Fibroblast of villous mesenchyme (primary cell): ENCODE measurements around the gene DUSP15. TPM values are rescaled to one million over a fixed set of nuclear protein-coding genes. Genes with fewer than 3 reads are reported as not detected.

ENCODE experiments used
- DNase-seq: peaks from one replicate; pipeline ENCODE4 v3.0.0-alpha.2; 2010; ENCODE audit warnings: low read depth
- H3K4me3 ChIP-seq: 2 replicates; pipeline ENCODE4 v1.5.1; 2011; ENCODE audit warnings: low read depth, mild to moderate bottlenecking, low read length
- total RNA-seq: library from RNA; depleted of rRNA; stranded (reverse); fragments of >200 nt; gene quantifications from 2 replicates; pipeline ENCODE4 v1.2.3, GENCODE V29; 2012
- TF ChIP-seq, protein P1 (sequence below): IDR thresholded peaks from 2 replicates; pipeline ENCODE4 v1.5.1; 2012; ENCODE audit warnings: low read depth, mild to moderate bottlenecking, low read length; ENCODE audit not compliant: insufficient read depth

Gene DUSP15
- total RNA-seq, 1 donor = not detected

DNA sequence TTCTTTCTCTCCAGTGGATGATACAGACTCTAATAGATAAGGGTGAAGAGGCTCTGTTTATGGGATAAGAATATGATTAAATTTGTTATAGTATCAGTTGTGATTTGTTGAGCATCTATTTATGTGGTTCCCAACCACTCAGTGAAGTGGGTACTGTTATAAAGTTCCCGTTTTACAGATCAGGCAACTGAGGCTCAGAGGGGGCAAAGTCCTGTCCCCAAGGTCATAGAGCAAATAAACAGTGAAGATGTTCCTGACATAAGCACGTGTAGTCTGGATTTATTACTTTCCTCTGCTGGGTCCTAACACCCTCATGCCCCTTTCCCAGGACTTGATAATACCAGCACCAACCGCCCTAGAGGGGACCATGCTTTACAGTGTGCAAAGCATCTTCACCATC lies 4.1 kb downstream of the DUSP15 start:
- no peak overlapping the region for H3K4me3 ChIP-seq
- TF ChIP-seq, protein P1, sequence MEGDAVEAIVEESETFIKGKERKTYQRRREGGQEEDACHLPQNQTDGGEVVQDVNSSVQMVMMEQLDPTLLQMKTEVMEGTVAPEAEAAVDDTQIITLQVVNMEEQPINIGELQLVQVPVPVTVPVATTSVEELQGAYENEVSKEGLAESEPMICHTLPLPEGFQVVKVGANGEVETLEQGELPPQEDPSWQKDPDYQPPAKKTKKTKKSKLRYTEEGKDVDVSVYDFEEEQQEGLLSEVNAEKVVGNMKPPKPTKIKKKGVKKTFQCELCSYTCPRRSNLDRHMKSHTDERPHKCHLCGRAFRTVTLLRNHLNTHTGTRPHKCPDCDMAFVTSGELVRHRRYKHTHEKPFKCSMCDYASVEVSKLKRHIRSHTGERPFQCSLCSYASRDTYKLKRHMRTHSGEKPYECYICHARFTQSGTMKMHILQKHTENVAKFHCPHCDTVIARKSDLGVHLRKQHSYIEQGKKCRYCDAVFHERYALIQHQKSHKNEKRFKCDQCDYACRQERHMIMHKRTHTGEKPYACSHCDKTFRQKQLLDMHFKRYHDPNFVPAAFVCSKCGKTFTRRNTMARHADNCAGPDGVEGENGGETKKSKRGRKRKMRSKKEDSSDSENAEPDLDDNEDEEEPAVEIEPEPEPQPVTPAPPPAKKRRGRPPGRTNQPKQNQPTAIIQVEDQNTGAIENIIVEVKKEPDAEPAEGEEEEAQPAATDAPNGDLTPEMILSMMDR = no peak
- no peak for DNase-seq

DNA sequence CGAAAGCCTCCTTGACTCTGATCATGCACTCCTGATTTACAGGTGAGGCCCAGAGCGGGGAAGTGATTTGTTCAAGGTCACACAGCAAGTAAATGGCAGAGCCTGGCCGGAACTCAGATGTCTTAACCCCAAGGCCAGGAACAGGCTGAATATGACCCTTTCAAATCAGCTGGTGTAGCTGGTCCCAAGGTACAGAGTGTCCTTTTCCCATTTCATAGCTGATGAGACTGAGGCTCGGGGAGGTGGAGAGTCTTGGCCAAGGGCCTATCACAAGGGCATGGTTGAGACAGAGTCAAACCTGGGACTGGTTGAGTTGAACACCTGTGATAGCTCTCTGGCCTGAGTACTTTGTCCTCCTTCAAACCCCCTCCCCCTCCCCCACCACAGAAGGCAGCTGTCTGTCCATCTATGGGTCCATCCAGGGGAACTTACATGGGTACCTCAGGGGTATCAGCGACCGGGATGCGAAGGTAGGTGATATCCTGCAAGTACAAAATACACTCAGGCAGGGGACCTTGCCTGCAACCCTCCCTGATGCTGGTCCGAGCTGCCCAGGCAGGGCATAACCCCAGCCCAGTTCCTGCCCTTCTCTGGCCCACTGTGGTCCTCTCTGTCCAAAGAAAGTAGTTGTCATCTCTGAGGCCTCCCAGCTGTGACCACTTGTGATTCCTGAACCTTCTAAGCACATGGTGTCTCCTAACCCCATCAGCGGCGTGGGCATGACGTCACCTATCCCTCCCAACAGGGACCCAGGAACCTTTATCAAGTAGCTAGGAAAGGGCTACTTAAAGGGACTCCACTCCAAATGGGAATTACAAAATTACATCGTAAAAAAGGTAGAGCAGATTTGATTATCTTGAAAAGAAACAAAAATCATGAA lies 5.6 kb downstream of the DUSP15 start:
- TF ChIP-seq, protein P1 = no peak
- H3K4me3 ChIP-seq = no peak overlapping the region
- DNase-seq = no peak

DNA sequence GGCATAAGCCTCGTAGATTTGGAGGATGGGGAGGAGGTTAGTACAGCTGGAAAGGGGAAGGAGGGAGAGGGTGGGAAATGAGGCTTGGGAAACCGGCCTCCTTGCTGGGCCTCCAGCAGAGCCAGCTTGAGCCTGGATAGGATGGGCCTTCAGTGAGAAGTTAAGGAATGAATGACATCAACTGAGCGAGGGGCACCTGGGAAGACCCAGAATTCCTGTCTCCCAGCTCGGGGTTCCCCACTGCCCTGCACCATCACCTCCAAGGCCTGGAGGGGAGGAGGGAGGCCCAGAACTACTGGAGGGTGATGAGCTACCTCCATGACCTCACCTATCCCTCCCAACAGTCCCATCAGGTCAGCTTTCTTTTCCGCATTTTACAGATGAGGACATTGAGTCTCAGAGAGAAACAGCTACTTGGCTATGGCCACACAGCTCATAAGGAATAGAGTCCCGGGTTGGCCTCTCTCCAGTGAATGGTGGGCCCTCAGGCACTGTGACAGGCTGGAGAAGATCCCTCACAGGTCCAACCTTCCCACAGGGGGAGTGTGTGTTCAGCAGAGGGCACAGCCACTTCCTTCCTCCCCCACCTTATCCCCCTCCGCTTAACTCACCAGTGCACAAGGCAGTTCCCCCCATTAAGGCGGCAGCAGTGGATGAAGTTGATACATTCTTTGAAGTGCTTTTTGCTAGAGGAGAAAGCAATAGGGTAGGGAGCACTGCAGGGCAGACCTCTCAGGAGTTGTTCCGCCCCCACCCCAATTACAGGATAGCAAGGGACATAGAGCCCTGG lies 6.8 kb downstream of the DUSP15 start:
- no peak for DNase-seq
- H3K4me3 ChIP-seq = no peak overlapping the region
- TF ChIP-seq, protein P1 = no peak

DNA sequence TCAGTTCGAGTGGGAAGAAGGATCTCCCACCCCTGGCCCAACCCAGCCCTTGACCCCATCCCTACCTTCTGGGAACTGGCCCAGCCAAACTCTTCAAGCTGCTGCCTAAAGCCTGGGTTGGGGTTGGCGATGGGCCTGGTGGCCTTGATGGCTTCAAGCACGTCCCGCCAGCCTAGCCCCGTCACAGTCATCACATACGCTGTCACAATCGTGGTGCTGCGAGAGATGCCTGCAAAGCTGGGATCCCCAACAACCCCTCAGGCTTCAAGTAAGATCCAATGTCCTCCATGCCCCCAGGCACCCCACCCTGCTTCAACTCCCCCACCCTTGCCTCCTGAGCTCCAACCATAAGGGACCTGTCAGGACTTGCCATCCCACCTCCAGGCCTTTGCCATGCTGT lies 7.8 kb downstream of the DUSP15 start:
- TF ChIP-seq, protein P1 = no peak
- DNase-seq = no peak
- H3K4me3 ChIP-seq = no peak overlapping the region

DNA sequence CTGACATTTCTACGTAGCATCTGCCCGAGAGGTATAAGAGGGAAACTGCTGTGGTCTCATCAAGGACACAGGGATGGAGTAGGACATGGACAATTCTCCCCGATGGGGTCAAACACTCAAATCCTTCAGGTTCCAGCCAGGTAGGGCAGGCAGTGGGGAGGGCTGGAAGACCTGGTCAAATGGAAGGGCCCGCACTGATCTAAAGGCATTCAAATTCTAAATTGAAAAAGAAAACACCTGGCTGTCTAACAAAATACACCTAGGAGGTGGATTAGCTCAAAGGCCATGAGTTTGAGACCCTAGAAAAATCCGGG lies 8.2 kb downstream of the DUSP15 start:
- DNase-seq = no peak
- TF ChIP-seq, protein P1 = no peak

DNA sequence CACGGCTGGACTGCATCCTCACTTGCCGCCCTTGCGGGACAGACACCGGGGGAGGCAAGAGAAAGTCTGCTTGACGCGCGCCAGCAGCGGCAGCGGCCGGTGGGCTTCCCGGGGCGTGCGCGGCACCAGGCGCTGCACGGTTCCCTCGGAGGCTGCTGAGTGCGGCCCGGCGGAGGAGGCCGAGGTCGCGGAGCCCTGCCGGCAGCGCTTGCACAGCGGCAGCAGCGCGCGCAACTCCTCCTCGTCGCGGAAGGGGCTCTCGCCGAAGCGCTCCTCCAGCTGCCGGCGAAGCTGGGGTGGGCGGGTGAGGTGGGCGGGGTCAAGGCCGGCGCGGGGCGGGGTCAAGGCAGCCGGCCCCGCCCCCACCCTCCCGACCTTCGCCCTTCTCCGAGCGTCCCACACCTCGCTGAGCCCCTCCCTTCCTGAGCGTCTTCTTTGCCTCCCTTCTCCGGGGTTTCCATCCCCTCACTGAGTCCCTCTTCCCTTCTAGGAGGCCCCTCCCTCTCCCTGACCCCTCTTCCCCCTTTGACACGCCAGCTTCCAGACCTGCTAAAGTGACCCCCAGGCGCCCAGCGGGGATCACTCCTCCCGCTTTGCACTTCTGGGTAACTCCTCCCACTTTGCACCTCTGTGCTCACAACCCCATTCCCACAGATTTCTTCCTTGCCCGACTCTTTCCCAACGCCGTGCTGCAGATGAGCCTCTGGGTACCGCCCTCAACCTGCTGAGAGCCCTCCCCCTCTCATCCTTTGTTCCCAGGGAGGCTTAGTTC lies 8.8 kb downstream of the DUSP15 start:
- DNase-seq = peak; percentile 55
- H3K4me3 ChIP-seq = peak overlapping the region; percentile 62
- TF ChIP-seq, protein P1 = no peak

More for the DNA sequence above, 8.2 kb downstream of the DUSP15 start:
- no peak overlapping the region for H3K4me3 ChIP-seq
